Posterior vena cava (tissue), 2 donors: ENCODE data around the gene SHROOM2. TPM values are rescaled to one million over a fixed set of nuclear protein-coding genes. Genes with fewer than 3 reads are reported as not detected.

Experiments
- DNase-seq: peaks from one replicate; pipeline ENCODE4 v3.0.0-alpha.2; 2020; ENCODE audit warnings: low spot score
- intact Hi-C, 2 donors: fragments of 100-400 bp; cut with DNase I; formaldehyde crosslinking; loops; one replicate each; pipeline versions ENCODE4 v1.14.1 to v1.14.2; 2022 to 2023
- total RNA-seq, 2 donors: library from RNA; stranded (reverse); fragmentation: NEBNext Ultra II Directional; extraction: Animal tissue kit (Norgen Biotek cat#: 25700); gene quantifications; one replicate each; pipeline ENCODE4 v1.2.1, GENCODE V29; 2021
- donor health status: DM: yes; HTN: yes; CAD: no.
- donor health status: DM: yes; HTN: yes; CAD: no.

Gene SHROOM2
- total RNA-seq, 2 donors from 2014 or later = 1.2 to 1.8 TPM

GRCh38 chrX:9880237-9880636 is 94.0 kb downstream of the SHROOM2 start:
- intact Hi-C loops = no loop called here
- DNase-seq = no peak

- no peak for DNase-seq
- intact Hi-C loops = no loop called here
Measured at GRCh38 chrX:9880870-9881269, 94.6 kb downstream of the SHROOM2 start.

DNA sequence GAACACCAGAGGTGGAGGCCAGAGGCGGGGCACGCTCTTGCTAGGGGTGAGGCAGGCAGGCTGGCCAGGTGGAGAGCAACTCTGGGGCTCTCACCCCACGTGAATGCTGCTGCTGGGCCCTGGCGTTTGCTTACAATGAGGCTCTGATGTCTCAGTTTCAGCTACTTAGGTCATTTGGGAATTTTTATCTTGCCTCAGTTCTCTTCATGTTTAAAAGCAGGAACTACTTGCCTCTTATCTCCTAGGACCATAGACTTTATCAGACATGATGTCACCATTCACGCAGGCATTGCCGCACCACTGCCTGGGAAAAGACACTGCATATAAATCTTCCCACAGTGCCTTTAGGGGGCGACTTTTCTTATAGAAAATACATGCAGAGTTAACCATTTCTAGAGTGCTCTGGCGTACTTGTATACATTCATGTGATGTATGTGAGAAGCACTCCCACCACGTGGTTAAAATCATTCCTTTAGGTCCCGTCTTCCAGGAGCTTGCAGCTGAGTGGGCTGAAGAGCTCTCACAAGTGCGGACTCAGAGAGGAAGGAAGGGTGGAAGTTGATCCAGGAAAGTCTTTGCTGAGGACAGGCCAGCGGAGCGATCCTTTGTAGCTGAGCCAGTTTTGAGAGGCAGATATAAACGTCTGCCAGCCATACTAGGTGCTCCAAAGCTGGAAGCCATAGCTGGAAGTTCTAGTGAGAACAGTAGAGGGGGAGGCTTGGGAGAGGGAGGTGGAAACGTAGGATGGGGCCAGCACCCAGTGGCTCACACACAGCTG is 96.6 kb downstream of the SHROOM2 start:
- intact Hi-C loops = no loop called here
- DNase-seq = no peak

GRCh38 chrX:9884031-9884779 is 98.0 kb downstream of the SHROOM2 start:
- no peak for DNase-seq
- intact Hi-C loops = no loop called here

GRCh38 chrX:9885150-9885549 is 98.9 kb downstream of the SHROOM2 start:
- intact Hi-C loops = no loop called here
- no peak for DNase-seq

- no peak for DNase-seq
- intact Hi-C loops = no loop called here
Measured at GRCh38 chrX:9887659-9888297, 101.5 kb downstream of the SHROOM2 start.

DNA sequence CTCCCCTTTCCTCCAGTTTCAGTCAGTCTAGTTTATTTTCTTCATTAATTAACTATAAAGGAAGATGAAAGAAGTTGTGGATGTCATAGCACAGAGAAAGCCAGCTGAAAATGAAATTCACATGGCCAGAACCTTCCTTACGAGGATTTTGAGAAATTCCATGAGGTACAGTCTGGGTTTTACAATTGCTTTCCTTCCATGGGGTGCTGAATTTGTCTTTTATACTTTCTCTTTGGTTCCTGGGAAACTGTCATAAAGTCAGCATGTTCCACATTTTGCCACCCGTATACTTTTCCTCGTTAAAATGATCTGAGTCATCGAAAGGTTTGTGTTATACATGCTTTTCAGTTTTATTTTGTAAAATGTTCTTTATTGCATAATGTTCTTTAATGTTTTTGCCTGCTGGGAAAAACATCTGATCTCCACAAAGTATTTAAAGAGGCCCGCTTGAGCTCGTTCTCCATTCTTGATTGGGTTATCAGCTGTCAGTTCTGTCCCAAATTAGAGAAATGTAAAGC is 102.8 kb downstream of the SHROOM2 start:
- no peak for DNase-seq
- intact Hi-C loops = no loop called here

GRCh38 chrX:9890681-9891091 is 104.5 kb downstream of the SHROOM2 start:
- intact Hi-C loops = no loop called here
- no peak for DNase-seq

DNA sequence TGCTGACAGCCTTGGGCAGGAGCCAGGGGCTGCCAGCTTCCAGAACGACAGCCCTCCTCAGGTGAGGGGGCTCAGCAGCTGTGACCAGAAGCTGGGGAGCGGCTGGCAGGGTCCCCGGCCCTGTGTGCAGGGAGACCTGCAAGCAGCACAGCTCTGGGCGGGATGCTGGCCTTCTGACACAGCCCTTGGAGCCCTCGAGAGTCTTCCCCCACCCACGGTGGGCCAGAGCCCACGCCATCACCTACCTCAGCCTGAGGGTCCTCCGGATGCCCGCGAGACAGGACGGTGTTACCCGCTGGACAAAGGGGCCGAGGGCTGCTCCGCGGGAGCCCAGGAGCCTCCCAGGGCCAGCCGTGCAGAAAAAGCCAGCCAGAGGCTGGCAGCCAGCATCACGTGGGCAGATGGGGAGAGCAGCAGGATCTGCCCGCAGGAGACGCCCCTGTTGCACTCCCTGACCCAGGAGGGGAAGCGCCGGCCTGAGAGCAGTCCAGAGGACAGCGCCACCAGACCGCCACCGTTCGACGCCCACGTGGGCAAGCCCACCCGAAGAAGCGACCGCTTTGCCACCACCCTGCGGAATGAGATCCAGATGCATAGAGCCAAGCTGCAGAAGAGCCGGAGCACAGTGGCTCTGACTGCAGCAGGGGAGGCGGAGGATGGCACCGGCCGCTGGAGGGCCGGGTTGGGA is 109.1 kb downstream of the SHROOM2 start:
- DNase-seq = no peak
- intact Hi-C loops = loop anchor here in 1 of 2 donors (2.0 kb wide), 1 partner anchor 67 kb away; no protein-coding TSS in a partner anchor

DNA sequence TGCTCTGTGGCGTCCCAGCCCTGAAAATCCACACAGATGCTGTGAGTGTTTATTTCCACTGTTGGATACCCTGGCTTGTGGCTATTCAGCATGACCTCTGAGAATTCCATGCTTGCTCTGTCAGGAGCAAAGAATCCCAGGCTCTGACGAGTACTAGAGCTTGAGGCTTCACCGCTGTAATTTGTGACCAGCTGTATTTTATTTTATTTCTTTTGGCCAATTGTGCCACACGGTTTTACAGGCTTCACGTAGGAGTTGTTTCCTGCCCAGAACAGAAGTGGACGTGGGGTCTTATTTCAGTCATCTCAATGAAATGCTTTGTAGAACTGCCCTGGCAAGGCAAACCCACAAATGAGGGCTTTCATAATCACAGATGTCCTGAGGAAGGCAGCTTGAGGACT is 111.5 kb downstream of the SHROOM2 start:
- intact Hi-C loops = no loop called here
- DNase-seq = no peak

GRCh38 chrX:9899640-9900111 is 113.4 kb downstream of the SHROOM2 start:
- intact Hi-C loops = no loop called here
- DNase-seq = no peak

DNA sequence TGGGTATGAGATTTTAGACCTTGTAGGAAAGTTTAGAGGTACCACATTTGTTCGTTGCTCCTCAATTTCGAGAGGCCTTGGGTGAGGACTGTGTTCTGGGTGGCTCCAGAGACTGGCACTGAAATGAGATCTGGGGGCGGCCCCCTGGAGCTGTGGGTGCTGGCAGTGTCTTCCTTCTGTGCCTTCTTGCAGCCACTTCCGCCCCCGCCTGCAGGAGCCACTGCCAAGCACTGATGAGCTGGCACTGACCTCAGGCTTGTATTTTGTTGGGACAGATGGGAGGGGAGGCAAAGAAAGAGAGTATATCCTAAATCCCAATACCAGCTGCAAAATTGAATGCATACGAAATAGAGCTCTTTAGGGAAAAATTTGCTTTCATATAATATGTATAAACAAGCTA is 116.4 kb downstream of the SHROOM2 start:
- peak; percentile 47 for DNase-seq
- intact Hi-C loops = no loop called here

GRCh38 chrX:9903146-9903545 is 116.9 kb downstream of the SHROOM2 start:
- DNase-seq = no peak
- intact Hi-C loops = no loop called here

DNA sequence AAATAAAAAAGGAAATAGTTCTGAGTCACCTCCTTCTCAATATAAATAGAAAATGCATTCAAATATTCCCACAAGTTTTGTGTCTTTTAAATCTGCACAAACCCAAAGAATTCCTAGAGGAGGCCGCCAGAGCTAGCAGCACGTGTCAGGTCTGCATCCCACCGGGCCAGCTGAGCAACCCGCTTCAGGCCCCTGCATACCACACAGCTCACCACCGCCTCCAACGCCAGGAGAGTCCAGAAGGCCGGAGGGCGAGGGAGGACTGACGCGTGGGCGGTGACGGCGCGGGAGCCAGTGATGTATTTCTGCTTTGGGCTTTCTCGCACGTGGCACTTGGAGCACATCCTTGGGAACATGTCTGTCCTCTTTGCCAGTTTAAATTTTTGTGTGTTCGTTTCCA is 119.1 kb downstream of the SHROOM2 start:
- DNase-seq = no peak
- intact Hi-C loops = no loop called here

DNA sequence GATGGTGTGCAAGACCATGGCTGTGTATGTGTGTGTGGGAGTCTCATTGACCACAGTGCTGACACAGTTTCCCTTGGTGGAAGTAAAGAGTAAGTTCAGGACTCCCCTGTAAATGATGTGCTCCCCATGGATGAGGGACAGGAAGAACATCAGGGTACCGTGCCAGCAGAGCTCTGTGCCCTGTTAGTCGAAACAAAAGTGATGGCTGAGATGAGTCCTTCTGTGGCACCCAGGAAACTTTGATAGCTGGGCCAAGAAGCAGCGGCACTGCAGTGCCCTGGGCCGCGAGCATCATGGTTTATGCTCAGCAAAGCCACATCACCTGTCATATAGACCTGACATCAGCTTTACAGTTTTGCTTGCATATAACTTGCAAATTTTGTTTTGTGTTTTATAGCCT is 119.5 kb downstream of the SHROOM2 start:
- no peak for DNase-seq
- intact Hi-C loops = no loop called here

DNA sequence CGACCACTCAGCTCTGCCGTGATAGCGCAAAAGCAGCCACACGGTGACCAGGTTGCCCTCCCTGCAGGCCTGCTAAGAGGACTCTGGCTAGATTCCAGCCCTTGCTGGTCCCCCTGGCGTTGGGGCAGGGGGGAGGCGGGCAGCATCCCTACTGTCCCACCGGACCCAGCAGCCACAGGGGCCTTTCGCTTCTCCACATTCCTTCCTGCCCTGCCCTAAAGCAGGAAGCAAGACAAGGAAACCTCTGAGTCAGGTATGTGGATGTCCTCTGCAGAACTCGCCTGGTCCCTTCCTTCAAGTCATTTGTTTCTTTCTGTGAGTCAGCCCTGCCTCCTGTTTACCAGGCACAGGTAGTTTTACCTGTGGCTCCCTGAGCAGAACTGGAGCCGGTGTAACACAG is 120.7 kb downstream of the SHROOM2 start:
- DNase-seq = no peak
- intact Hi-C loops = no loop called here

GRCh38 chrX:9907645-9908387 is 121.6 kb downstream of the SHROOM2 start:
- DNase-seq = no peak
- intact Hi-C loops = no loop called here

DNA sequence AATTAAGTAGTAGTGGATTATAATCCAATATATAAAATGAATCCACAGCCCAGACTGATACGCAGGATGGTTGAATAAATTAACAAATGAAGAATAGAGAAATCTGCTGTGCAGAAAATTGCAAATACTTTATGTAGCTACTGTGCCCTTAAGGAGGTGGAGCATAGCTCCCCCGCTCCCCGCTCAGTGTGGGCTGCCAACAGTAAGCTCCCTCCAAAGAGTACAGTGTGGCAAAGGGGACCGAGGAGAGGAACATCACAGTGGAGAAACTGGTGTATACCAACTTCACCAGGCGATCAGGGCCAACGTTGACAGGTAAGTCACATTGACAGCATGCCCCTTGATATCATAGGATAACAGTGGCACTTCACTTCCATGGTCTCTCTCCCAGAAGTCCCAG is 123.0 kb downstream of the SHROOM2 start:
- intact Hi-C loops = no loop called here

GRCh38 chrX:9911487-9911886 is 125.3 kb downstream of the SHROOM2 start:
- no peak for DNase-seq
- intact Hi-C loops = no loop called here

More for the DNA sequence above, 123.0 kb downstream of the SHROOM2 start:
- DNase-seq = no peak
